GM19395 (cell line): ENCODE data around the gene AAGAB.

ENCODE experiments used
- ATAC-seq: cut with Tn5 transposase; IDR thresholded peaks from one replicate; pipeline ENCODE4 v1.9.1; 2021; ENCODE audit warnings: mild to moderate bottlenecking, moderate library complexity; ENCODE audit not compliant: unreplicated experiment

AAGAB gene

DNA sequence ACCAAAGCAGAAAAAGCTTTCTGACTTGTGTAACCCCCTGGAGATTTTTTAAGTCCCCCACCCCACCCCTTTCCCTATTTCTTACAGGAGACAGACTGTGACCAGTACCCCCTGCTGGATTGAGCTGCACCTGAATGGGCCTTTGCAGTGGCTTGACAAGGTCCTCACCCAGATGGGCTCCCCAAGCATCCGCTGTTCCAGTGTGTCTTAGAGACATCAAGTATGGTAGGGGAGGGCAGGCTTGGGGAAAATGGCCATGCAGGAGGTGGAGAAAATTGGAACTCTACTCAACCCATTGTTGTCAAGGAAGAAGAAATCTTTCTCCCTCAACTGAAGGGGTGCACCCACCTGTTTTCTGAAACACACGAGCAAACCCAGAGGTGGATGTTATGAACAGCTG is 64.1 kb downstream of the AAGAB start:
- ATAC-seq, result no peak

GRCh38 chr15:67189326-67190051 is 65.0 kb downstream of the AAGAB start:
- ATAC-seq, result no peak

DNA sequence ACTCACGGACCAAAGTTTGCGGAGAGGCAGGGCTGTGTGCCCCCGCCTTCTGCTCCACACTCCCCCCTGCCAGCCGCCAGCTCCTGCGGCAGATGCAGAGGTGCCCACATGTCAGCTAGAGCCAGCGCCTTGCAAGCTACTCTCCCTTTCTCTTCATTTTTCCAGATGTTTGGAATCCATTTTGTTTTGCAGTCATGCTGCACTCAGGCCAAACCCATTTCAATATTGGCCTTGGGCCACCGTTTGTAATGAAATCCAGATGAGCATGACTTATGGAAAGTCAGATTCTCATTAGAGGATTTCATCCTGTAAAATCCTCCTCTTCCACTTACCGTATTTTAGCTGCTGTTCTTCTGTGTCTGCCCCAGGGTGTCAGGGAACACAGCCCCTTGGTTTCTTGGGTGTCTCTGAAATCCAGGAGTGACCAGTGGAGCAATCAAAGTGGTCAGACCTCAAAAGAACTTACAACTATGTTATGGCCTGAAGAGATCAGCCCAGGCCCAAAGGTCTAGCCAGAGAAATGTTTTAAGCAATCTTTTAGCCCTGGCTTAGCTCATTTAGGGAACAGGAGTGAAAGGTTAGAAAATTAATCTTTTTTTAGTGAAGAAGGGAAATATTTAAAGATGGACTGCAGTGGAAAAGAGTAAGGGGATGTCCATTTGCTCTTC is 65.8 kb downstream of the AAGAB start:
- ATAC-seq, result no peak

GRCh38 chr15:67187351-67187854 is 67.1 kb downstream of the AAGAB start:
- ATAC-seq, result no peak

GRCh38 chr15:67186688-67187087 is 67.8 kb downstream of the AAGAB start:
- ATAC-seq, result no peak

DNA sequence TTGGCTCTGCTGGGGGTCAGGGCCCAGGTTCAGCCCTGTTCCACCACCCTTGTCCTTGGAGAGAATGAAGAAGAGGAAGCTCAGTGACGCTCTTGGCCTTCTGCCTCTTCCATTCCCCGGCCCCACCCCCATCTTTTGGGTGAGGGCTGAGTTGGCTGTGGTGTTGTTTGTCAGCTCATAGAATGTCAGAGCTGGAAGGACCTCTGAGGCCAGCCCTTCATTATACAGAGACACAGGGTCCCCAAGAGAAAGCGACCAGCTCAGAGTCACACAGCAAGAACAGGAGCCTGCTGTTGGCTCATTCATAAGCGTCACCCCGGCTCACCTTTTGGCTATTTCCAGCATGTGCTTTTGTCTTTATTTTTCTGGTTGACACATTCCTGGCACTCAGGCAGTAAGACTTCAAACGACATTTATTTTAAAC is 68.2 kb downstream of the AAGAB start:
- ATAC-seq, result no peak

- no peak for ATAC-seq
Measured at GRCh38 chr15:67185621-67186225, 68.7 kb downstream of the AAGAB start.

GRCh38 chr15:67185051-67185450 is 69.4 kb downstream of the AAGAB start:
- no peak for ATAC-seq

GRCh38 chr15:67184208-67184925 is 70.1 kb downstream of the AAGAB start:
- no peak for ATAC-seq

DNA sequence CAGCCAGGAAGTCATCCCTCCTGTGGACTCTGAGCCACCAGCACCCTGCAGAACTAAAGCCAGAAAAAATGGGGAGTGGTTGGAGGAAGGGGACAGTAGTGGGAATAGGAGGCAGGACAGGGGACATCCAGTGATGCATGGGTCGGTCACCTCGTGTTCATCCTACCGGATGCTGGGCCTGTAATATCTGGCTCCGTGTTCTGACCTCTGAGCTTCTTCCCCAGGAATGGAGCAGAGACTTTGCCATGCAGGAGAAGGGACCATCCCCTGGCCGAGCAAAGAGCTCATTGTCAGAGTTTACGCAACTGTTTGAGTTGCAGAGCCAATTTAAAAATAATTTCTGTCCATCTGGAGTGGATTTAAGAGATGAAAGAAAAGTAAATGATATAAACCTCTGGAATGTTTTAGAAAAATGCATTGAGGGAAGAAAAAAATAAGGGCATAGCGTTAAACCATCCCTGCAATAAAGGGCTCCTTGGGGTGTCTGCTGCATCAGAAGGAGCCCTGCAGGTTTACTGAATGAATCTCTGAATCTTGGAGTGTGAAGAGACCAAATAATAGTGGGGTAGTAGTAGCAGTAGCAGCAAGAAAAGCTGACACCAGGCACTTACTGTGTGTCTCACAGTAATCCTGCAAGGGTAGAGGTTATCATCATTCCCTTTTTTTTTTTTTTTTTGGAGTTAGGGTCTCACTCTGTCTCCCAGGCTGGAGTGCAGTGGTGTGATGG is 70.9 kb downstream of the AAGAB start:
- ATAC-seq, result no peak

- ATAC-seq, result no peak
Measured at GRCh38 chr15:67181221-67181639, 73.2 kb downstream of the AAGAB start.

DNA sequence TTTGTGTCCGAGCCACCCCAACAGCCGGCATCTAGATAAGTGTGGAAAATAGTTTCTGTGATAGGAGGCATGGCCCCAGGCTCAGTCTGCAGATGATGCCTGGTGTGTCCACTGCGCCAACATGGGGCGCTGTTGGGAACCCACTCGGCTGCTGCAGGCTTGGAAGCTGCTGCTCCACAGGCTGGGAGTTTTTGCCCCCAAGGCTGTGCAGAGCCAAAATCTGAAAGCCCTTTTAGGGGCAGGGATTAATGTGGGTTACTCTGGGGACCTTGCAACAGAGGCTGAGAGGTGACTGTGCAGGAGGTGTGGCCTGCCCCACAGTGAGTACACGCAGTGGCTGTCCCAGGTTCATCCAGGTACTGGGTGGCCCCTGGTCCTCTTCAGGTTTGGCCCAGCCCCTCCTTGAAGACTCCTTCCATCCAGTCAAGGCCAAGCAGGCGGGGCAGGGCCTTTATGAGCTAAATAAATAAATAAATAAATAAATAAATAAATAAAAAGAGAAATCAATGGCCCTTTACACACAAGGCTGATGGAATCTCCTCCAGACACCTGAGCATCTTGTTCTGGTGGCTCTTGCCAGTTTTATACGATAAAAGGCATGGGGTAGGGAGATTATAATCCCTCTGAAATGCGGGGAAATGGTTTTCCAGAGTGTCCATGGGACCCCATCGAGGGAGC is 73.8 kb downstream of the AAGAB start:
- no peak for ATAC-seq

DNA sequence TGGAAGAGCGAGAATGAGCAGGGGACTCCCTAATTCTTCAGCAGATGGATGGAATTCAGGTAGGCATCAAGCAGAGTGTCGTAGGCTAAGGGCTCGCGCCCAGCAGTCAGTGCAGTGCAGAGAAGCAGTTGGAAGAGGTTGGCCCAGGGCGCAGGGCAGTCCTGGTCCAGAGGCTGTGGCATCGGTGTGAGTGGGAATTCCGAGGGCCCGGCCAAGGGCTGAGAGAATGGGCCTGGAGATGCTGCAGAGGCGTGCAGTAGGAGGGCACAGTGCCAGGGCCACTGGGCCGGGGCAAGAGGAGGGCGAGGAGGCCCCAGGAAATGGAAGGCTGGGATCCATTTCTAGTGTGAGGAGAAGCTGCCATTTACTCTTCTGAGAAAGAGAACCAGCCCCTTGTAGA is 74.4 kb downstream of the AAGAB start:
- no peak for ATAC-seq

GRCh38 chr15:67179411-67179995 is 75.0 kb downstream of the AAGAB start:
- no peak for ATAC-seq

- no peak for ATAC-seq
Measured at GRCh38 chr15:67178569-67179210, 75.8 kb downstream of the AAGAB start.

- ATAC-seq, result no peak
Measured at GRCh38 chr15:67177752-67178151, 76.7 kb downstream of the AAGAB start.

DNA sequence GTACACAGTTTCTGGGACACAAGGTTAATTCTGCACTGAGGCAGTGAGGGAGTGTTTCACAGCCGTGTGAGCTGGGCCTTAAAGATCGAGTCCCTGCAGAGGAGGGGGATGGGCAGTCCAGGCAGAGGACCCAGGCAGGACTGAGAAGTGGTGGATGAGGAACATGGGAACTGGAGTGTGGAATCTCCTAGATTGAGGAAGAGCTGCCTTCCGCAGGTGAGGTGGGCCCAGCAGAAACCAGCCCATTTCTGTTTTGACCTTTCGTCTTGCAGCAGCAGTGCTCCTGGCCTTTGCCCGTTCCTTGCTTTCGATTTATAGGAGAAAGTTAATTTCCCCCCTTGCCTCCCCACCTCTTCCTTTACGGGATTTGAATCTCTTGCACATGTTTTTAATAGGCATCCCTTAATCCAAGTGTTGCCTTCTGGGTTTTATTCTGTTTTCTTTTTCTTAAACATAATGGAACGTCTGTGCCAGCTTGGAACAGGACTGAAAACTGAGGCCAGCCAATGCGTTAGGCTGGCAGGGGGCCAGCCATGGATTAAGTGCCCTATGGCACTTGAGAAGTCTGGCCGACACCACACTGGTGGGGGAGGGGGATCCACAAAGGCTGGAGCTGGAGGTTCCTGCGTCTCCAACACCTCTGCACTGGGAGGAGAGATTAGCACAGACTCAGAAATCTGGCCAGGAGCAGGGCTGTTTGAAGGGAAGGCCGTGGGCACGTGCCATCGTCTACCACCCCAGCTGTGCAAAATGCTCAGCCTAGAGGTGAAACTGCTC is 78.1 kb downstream of the AAGAB start:
- ATAC-seq, result no peak

DNA sequence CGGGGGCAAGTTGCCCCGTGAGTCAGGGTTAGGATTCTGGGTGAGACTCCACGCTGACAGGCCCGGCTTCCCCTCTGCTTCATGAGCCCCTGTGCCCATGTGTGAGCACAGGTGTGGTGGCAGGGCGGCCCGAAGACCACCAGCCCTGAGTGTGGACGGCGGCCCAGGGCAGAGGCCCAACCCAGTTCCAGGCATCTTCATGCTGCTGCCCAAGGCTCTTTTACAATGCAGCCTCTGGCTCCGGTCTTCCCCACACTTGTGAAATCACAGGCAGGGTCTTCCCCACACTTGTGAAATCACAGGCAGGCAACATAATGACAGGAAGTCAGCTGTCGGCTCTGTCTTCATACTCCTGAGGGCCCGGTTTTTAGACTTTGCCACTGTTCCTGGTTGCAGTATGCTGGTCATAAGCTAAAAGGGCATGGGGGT is 78.8 kb downstream of the AAGAB start:
- ATAC-seq, result no peak
